Endothelial cell of umbilical vein (primary cell): ENCODE data around the gene FBXO11. TPM values are rescaled to one million over a fixed set of nuclear protein-coding genes. Genes with fewer than 3 reads are reported as not detected.
"Not testable (repeated sequence)": the region's sequence is repeated elsewhere in the genome, so short reads cannot be mapped to it uniquely, and the experiment has no call there.

Source experiments
- BruUV-seq: library from RNA; stranded (reverse); fragments of 400-500 nt; replicated peaks from 2 replicates; lab custom pipeline; 2021; lab: Mats Ljungman, UMichigan
- CTCF ChIA-PET: fragments of 300-600, 350-600 bp; sonication (Branson Sonifier 250); formaldehyde crosslinking; loops from one replicate; lab custom pipeline; 2021; ENCODE audit warnings: antibody characterized with exemption, inconsistent platforms; lab: Charles Lee
- POLR2A ChIA-PET: fragments of 300-600, 350-600 bp; sonication (Branson Sonifier 250); formaldehyde crosslinking; loops from one replicate; lab custom pipeline; 2021; ENCODE audit warnings: antibody characterized with exemption, inconsistent platforms; lab: Charles Lee
- DNase-seq: peaks from one replicate; pipeline ENCODE4 v3.0.0-alpha.2; 2011; ENCODE audit warnings: low read depth, low spot score
- FAIRE-seq: peaks from 2 replicates; lab custom pipeline; 2011; peaks lifted over from hg19 to GRCh38; lab: Jason Lieb, UNC
- H2AFZ ChIP-seq: 2 replicates; pipeline ENCODE4 v1.6.0; 2012; ENCODE audit warnings: low read depth, low read length, control low read depth, inconsistent platforms
- H3K27ac ChIP-seq: 2 replicates; pipeline ENCODE4 v1.5.1; 2011; ENCODE audit warnings: low read depth, mild to moderate bottlenecking, control low read depth, low read length, moderate library complexity; ENCODE audit not compliant: insufficient read depth
- H3K27me3 ChIP-seq, 2 experiments: 2 replicates each; pipeline versions ENCODE4 v1.6.0 to v1.6.1; 2011; ENCODE audit warnings: low read length in 2 of 2, mixed read lengths in 1 of 2; ENCODE audit not compliant: control insufficient read depth in 2 of 2, insufficient read depth in 2 of 2
- H3K36me3 ChIP-seq, 2 experiments: 2 replicates in 1 of 2; 3 replicates in 1 of 2; pipeline ENCODE4 v1.5.1; 2011; ENCODE audit warnings: low read length in 2 of 2, mild to moderate bottlenecking in 1 of 2, moderate library complexity in 1 of 2; ENCODE audit not compliant: control insufficient read depth in 2 of 2, insufficient read depth in 2 of 2; ENCODE audit errors: extremely low read depth in 1 of 2
- H3K4me1 ChIP-seq: 3 replicates; pipeline ENCODE4 v1.5.1; 2011; ENCODE audit warnings: mild to moderate bottlenecking, low read length; ENCODE audit not compliant: control insufficient read depth, insufficient read depth; ENCODE audit errors: extremely low read depth
- H3K4me2 ChIP-seq: 2 replicates; pipeline ENCODE4 v1.6.1; 2011; ENCODE audit warnings: low read length, control low read depth, mixed read lengths; ENCODE audit not compliant: insufficient read depth
- H3K4me3 ChIP-seq, 3 experiments: fragments of 200-600 bp in 1 of 3; sonication (generic), shearing (Covaris generic) in 1 of 3; replicated peaks in 1 of 3; 2 replicates each; pipeline ENCODE4 v1.5.1; 2011 to 2016; ENCODE audit warnings: control low read depth in 3 of 3, low read length in 3 of 3, mild to moderate bottlenecking in 2 of 3, inconsistent platforms in 1 of 3, low read depth in 1 of 3, moderate library complexity in 1 of 3; ENCODE audit not compliant: insufficient read depth in 1 of 3
- H3K79me2 ChIP-seq: 2 replicates; pipeline ENCODE4 v1.6.0; 2012; ENCODE audit warnings: low read length, inconsistent platforms; ENCODE audit not compliant: control insufficient read depth, insufficient read depth
- H3K9ac ChIP-seq: replicated peaks from 2 replicates; pipeline ENCODE3; 2011; ENCODE audit warnings: low read length, control low read depth; ENCODE audit not compliant: insufficient read depth; ENCODE audit errors: extremely low read depth
- H3K9me1 ChIP-seq: replicated peaks from 3 replicates; pipeline ENCODE4 v1.6.0; 2011; ENCODE audit warnings: mild to moderate bottlenecking, low read length; ENCODE audit not compliant: control insufficient read depth, insufficient read depth; ENCODE audit errors: extremely low read depth
- H3K9me3 ChIP-seq: replicated peaks from 2 replicates; pipeline ENCODE4 v1.5.1; 2012; ENCODE audit warnings: low read length, inconsistent platforms; ENCODE audit not compliant: control insufficient read depth, insufficient read depth
- H4K20me1 ChIP-seq: replicated peaks from 2 replicates; pipeline ENCODE3; 2011; ENCODE audit warnings: mild to moderate bottlenecking, low read length; ENCODE audit not compliant: control insufficient read depth, insufficient read depth; ENCODE audit errors: extremely low read depth
- CTCF ChIP-seq, 2 donors: IDR thresholded peaks; 1 replicate in 1 of 2; 2 replicates in 1 of 2; pipeline ENCODE4 v1.5.1; 2011; ENCODE audit warnings: low read length in 2 of 2, mild to moderate bottlenecking in 2 of 2, moderate library complexity in 2 of 2, control low read depth in 1 of 2, inconsistent platforms in 1 of 2, low read depth in 1 of 2; ENCODE audit not compliant: insufficient read depth in 1 of 2; ENCODE audit errors: extremely low read depth in 1 of 2
- EZH2 ChIP-seq: IDR thresholded peaks from 2 replicates; pipeline ENCODE4 v1.6.1; 2012; ENCODE audit warnings: borderline replicate concordance, low read depth, mild to moderate bottlenecking, moderate library complexity, low read length, inconsistent platforms; ENCODE audit not compliant: severe bottlenecking
- FOS ChIP-seq: IDR thresholded peaks from 2 replicates; pipeline ENCODE4 v1.6.1; 2011; ENCODE audit warnings: mild to moderate bottlenecking, low read length, moderate library complexity, borderline replicate concordance; ENCODE audit not compliant: insufficient read depth
- GATA2 ChIP-seq: IDR thresholded peaks from 2 replicates; pipeline ENCODE4 v1.7.0; 2011; ENCODE audit warnings: low read depth, mild to moderate bottlenecking, moderate library complexity, mixed read lengths, low read length; ENCODE audit not compliant: insufficient read length, insufficient read depth
- JUN ChIP-seq: IDR thresholded peaks from 2 replicates; pipeline ENCODE4 v1.6.1; 2011; ENCODE audit warnings: borderline replicate concordance, low read depth; ENCODE audit not compliant: insufficient read length, insufficient read depth
- MAX ChIP-seq: IDR thresholded peaks from 2 replicates; pipeline ENCODE4 v1.6.1; 2011; ENCODE audit not compliant: insufficient read depth, insufficient read length
- MYC ChIP-seq: IDR thresholded peaks from one replicate; pipeline ENCODE4 v1.6.1; 2011; ENCODE audit warnings: mild to moderate bottlenecking, low read depth, low read length
- POLR2A ChIP-seq: IDR thresholded peaks from 2 replicates; pipeline ENCODE4 v1.6.1; 2012; ENCODE audit warnings: low read depth, mild to moderate bottlenecking, control low read depth, low read length
- POLR2AphosphoS5 ChIP-seq: IDR thresholded peaks from 2 replicates; pipeline ENCODE4 v1.6.1; 2012; ENCODE audit warnings: low read depth, mild to moderate bottlenecking, control low read depth, low read length, moderate library complexity; ENCODE audit not compliant: insufficient read depth
- dilution Hi-C: fragments of 300-500 bp; cut with MboI; formaldehyde crosslinking; loops from one replicate; pipeline ENCODE4 v1.15.0; 2019; ENCODE audit warnings: low sequenced_read_pairs; ENCODE audit not compliant: extremely low pct_ligation_motif_present
- intact Hi-C: fragments of 100-400 bp; cut with micrococcal nuclease; formaldehyde crosslinking; loops from one replicate; pipeline ENCODE4 v1.10.0; 2022
- polyA plus RNA-seq, 4 experiments: library from polyadenylated mRNA; depleted of rRNA in 3 of 4; stranded (reverse) in 3 of 4; unstranded in 1 of 4; fragments of >200 nt; gene quantifications; 2 replicates each; pipeline versions ENCODE4 v1.2.1 to v1.2.3, GENCODE V29; 2011 to 2012; ENCODE audit warnings: missing spikeins in 1 of 4
- total RNA-seq: library from RNA; stranded (reverse); gene quantifications from 2 replicates; pipeline ENCODE4 v1.2.3, GENCODE V29; 2021

The FBXO11 gene
- total and polyA plus RNA-seq, 2 donors (not counting 3 experiments of a cell fraction or from before 2014, with no cell fraction given): 23.4 to 59.6 TPM

- TF ChIP-seq CTCF (IDR thresholded peaks at IDR 0.05; ENCODE audit: extremely low read depth in 1 of 2, insufficient read depth in 1 of 2, low read depth in 1 of 2, low read length in 2 of 2) (no peak), MAX (no peak), POLR2A (no peak), GATA2 (no peak), EZH2 (no peak), FOS (no peak), POLR2AphosphoS5 (no peak), JUN (no peak), MYC (no peak)
- H3K9me3 ChIP-seq: no peaks in the 10 kb centered on the region
- H3K4me3 ChIP-seq: peak overlapping the region; percentile 68 to 99 (median 99)
- H3K4me1 ChIP-seq: peaks cover 20% of the 10 kb centered on the region
- H2AFZ ChIP-seq: no peak overlapping the region
- intact Hi-C loops: loop anchor here (10.0 kb wide), 1 partner anchor 441 kb away; no protein-coding TSS in a partner anchor
- peak; percentile 66 for DNase-seq
- dilution Hi-C loops: no loop called here
- H3K27me3 ChIP-seq: no peaks in the 10 kb centered on the region
- FAIRE-seq: peak; percentile 47
- CTCF ChIA-PET: interaction anchor here (1.2 to 2.4 kb wide), 3 partner anchors 15 to 47 kb away, joined by 3 to 9 read pairs (median 5); no protein-coding TSS in a partner anchor
- H4K20me1 ChIP-seq: peaks cover 6% of the 10 kb centered on the region
- peaks cover 66% of the 10 kb centered on the region for H3K79me2 ChIP-seq
- H3K27ac ChIP-seq: peak overlapping the region; percentile 84
- no peaks in the 10 kb centered on the region for H3K36me3 ChIP-seq
- H3K9ac ChIP-seq: peak overlapping the region; percentile 96
- BruUV-seq: TSS peak; percentile 28
- H3K4me2 ChIP-seq: peak overlapping the region; percentile 97
- H3K9me1 ChIP-seq: no peaks in the 10 kb centered on the region
- POLR2A ChIA-PET: no interaction called here
Observed at GRCh38 chr2:47903781-47904490, 2.4 kb downstream of the FBXO11 start.

- H4K20me1 ChIP-seq: peaks cover 11% of the 10 kb centered on the region
- H3K9me1 ChIP-seq, H3K36me3 ChIP-seq, H3K9me3 ChIP-seq, FAIRE-seq, H3K4me3 ChIP-seq, H2AFZ ChIP-seq, H3K27me3 ChIP-seq, H3K9ac ChIP-seq, H3K4me2 ChIP-seq, BruUV-seq, H3K27ac ChIP-seq, DNase-seq, POLR2A ChIA-PET, dilution Hi-C loops: not testable (repeated sequence)
- CTCF ChIA-PET: interaction anchor here (1.3 to 2.4 kb wide), 5 partner anchors 13 to 205 kb away, joined by 3 to 9 read pairs (median 6); no protein-coding TSS in a partner anchor
- intact Hi-C loops: loop anchor here (10.0 kb wide), 1 partner anchor 443 kb away; no protein-coding TSS in a partner anchor
- peaks cover 84% of the 10 kb centered on the region for H3K79me2 ChIP-seq
- peaks cover 26% of the 10 kb centered on the region for H3K4me1 ChIP-seq
Observed at GRCh38 chr2:47901892-47902291, 4.4 kb downstream of the FBXO11 start.
